ENCODE data around the gene CD86. TPM values are rescaled to one million over a fixed set of nuclear protein-coding genes. Genes with fewer than 3 reads are reported as not detected.

Gene CD86
- total RNA-seq, 4 donors from 2014 or later, result 0.92 to 2.4 (median 1.6) TPM

DNA sequence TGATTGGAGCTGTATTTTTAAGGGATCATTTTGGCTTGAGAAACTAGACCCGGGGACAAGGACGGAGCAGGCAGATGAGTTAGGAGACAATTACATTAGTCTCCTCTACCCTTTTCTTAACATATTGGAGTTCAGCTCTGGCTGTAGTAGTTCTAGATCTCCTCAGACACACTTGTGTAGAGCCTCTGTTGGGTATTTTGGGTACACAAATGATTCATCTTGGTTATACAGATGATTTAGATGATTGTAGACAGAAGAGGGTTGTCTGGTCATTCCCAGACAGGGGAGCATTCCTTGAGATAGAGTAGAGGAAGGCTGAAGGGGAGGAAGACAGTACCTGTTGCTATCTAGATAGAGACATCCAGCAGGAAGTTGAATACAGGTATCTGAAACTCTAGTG is 43.4 kb downstream of the CD86 start:
- TF ChIP-seq, protein P1, sequence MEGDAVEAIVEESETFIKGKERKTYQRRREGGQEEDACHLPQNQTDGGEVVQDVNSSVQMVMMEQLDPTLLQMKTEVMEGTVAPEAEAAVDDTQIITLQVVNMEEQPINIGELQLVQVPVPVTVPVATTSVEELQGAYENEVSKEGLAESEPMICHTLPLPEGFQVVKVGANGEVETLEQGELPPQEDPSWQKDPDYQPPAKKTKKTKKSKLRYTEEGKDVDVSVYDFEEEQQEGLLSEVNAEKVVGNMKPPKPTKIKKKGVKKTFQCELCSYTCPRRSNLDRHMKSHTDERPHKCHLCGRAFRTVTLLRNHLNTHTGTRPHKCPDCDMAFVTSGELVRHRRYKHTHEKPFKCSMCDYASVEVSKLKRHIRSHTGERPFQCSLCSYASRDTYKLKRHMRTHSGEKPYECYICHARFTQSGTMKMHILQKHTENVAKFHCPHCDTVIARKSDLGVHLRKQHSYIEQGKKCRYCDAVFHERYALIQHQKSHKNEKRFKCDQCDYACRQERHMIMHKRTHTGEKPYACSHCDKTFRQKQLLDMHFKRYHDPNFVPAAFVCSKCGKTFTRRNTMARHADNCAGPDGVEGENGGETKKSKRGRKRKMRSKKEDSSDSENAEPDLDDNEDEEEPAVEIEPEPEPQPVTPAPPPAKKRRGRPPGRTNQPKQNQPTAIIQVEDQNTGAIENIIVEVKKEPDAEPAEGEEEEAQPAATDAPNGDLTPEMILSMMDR (IDR thresholded peaks at IDR 0.05 in 4 of 5, conservative IDR thresholded peaks at IDR 0.05 in 1 of 5), result no peak
- TF ChIP-seq POLR2A (IDR thresholded peaks at IDR 0.05), result no peak
- in situ Hi-C loops (cut with MboI; ENCODE audit: low sequenced_read_pairs in 4 of 4), result no loop called here
- no peaks in the 10 kb centered on the region for H3K27me3 ChIP-seq
- H3K4me3 ChIP-seq, result no peak overlapping the region
- intact Hi-C loops (cut with DNase I; ENCODE audit: low total_unique reads), result loop anchor here (10.0 kb wide), 1 partner anchor 156 kb away; no protein-coding TSS in a partner anchor
- DNase-seq, result no peak
- no peak for ATAC-seq
- H3K36me3 ChIP-seq, result no peaks in the 10 kb centered on the region
- H3K4me1 ChIP-seq, result no peaks in the 10 kb centered on the region
- H3K9me3 ChIP-seq, result no peaks in the 10 kb centered on the region
- no peak overlapping the region for H3K27ac ChIP-seq

DNA sequence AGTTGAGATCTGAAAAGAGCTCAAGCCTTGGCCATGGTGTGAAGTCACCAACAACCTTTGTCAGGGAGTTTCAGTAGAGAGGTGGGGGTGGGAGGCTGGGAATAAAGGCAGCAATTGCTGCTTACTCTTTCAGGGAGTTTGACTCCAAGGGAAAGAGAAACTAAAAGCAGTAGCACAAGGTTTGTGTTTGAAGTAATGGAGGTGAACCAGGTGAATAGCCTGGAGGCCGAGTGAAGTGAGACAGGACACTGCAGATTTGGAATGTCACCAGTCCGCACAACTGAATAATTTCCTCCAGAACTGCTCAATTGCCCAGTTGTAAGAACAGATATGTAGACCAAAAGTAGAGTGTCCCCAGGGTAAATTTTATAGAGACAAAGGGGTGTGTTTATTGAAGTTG is 44.1 kb downstream of the CD86 start:
- Histone ChIP-seq H3K9me3 (no peaks in the 10 kb centered on the region), H3K4me1 (no peaks in the 10 kb centered on the region), H3K27ac (no peak overlapping the region), H3K4me3 (no peak overlapping the region), H3K27me3 (no peaks in the 10 kb centered on the region), H3K36me3 (no peaks in the 10 kb centered on the region)
- in situ Hi-C loops (cut with MboI; ENCODE audit: low sequenced_read_pairs in 4 of 4) (no loop called here), intact Hi-C loops (cut with DNase I; ENCODE audit: low total_unique reads) (loop anchor here (10.0 kb wide), 1 partner anchor 156 kb away; no protein-coding TSS in a partner anchor)
- TF ChIP-seq, protein P1 (IDR thresholded peaks at IDR 0.05 in 4 of 5, conservative IDR thresholded peaks at IDR 0.05 in 1 of 5), result no peak
- TF ChIP-seq POLR2A (IDR thresholded peaks at IDR 0.05), result no peak
- DNase-seq (no peak), ATAC-seq (no peak)

DNA sequence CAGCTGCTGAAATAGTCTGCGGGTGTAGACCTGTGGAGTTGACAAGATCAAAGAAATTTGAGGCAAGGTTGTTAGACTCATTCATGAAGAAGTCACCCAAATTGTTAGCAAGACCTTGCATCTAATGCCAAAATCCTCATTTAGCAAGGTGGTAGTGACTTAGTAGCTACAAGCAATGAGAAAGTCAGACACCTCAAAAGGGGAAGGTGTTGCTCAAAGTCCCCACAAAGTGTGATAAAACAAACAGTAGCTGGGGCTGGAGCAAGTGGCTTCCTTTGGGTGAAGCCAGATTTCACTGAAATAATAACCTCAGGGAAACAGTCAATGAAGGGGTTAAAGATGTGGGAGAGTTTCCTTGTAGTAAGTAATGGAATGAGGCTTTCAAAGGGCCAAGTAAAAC is 44.9 kb downstream of the CD86 start:
- no peaks in the 10 kb centered on the region for H3K27me3 ChIP-seq
- H3K36me3 ChIP-seq, result no peaks in the 10 kb centered on the region
- intact Hi-C loops (cut with DNase I; ENCODE audit: low total_unique reads) (no loop called here), in situ Hi-C loops (cut with MboI; ENCODE audit: low sequenced_read_pairs in 4 of 4) (no loop called here)
- DNase-seq (no peak), ATAC-seq (no peak)
- no peak overlapping the region for H3K4me3 ChIP-seq
- H3K4me1 ChIP-seq, result no peaks in the 10 kb centered on the region
- H3K27ac ChIP-seq, result no peak overlapping the region
- TF ChIP-seq, protein P1 (IDR thresholded peaks at IDR 0.05 in 4 of 5, conservative IDR thresholded peaks at IDR 0.05 in 1 of 5), result no peak
- TF ChIP-seq POLR2A (IDR thresholded peaks at IDR 0.05), result no peak
- H3K9me3 ChIP-seq, result no peaks in the 10 kb centered on the region

DNA sequence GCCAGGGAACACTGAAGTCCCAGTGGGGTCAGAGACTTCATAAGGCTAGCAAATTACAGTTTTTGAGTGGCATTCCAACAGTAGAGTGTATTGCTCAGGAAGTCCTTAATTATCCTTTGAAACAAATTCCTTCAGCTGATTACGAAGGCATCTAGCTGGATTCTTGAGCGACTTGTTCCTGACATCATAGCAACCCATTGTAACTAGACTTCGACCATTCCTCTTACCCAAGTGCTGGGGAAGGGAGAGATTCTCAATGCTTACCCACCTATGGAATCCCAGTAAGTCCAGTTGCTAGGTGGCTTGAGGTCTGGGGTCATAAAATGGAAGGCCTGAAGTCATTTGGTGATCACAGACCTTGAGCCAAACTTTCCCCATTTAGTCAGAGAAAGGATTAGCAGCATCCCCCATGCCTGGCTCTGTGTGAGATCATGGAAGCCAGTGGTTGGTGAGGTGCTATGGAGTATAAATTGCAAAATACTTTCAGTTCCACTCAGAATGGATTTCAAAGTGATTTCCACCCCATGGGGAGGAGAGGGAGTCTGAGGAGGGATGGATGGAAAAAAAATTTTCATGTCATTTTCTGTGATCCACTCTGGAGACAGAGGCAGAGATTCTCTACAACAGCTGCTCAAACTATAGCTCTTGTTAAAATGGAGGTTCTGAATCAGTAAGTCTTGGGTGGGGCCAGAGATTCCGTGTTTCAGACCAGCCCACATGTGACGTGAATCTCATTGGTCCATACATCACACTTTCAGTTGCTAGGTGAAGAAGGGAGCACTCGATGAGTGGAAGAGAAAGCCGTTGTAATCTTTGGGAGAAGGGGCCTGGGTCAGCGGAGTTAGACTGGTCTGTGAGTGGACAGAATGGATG is 45.7 kb downstream of the CD86 start:
- Histone ChIP-seq H3K4me1 (no peaks in the 10 kb centered on the region), H3K9me3 (no peaks in the 10 kb centered on the region), H3K27me3 (no peaks in the 10 kb centered on the region), H3K4me3 (no peak overlapping the region), H3K27ac (no peak overlapping the region), H3K36me3 (no peaks in the 10 kb centered on the region)
- no peak for ATAC-seq
- TF ChIP-seq POLR2A (IDR thresholded peaks at IDR 0.05), result no peak
- TF ChIP-seq, protein P1 (IDR thresholded peaks at IDR 0.05 in 4 of 5, conservative IDR thresholded peaks at IDR 0.05 in 1 of 5), result no peak
- in situ Hi-C loops (cut with MboI; ENCODE audit: low sequenced_read_pairs in 4 of 4) (no loop called here), intact Hi-C loops (cut with DNase I; ENCODE audit: low total_unique reads) (no loop called here)
- no peak for DNase-seq

Data from gastrocnemius medialis (tissue), 4 donors.